ENCODE measurements around the gene JAZF1. TPM values are rescaled to one million over a fixed set of nuclear protein-coding genes. Genes with fewer than 3 reads are reported as not detected.

The JAZF1 gene
- total and polyA plus RNA-seq, 5 donors from 2014 or later = 6.4 to 30.7 (median 7.6) TPM

DNA sequence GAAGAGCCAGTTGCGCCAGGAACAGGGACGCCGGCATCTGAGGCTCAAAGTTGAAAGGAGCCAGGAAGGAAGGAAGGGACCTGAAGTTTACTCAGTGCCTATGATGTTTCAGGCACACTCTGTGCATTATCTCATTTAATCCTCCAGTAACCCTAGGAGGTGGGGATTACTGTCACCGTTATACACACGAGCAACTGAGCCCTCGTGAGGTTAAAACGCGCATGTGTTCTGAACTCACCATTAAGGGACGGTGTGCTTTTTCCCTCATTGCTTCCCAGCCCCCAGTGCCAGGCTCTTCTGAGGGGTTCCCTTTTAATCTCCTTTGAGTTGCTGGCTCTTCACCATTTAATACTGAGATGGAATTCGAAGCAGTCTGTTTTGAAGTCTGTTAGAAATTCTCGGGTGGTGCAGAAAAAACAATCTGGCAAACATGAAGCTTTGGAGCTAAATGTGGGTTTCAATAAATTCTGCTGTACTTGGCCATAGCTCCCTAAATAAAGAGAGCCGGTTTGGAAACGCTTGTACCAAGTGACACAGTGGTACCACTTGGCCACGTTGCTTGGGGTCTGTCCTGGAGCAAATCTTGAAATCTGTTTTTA lies 338.4 kb downstream of the JAZF1 start:
- ATAC-seq (ENCODE audit: low read depth in 2 of 2) (no peak), DNase-seq (no peak)
- H3K36me3 Mint-ChIP-seq = peaks cover 14% of the 10 kb centered on the region
- H3K4me1 Mint-ChIP-seq = peaks cover 5 to 32% (median 25%) of the 10 kb centered on the region in 4 donors
- H3K27ac ChIP-seq (ENCODE audit: insufficient read depth, low read length, poor library complexity, severe bottlenecking) = no peak overlapping the region
- H3K27ac Mint-ChIP-seq = peak overlapping the region in 1 of 3 donors; percentile 41
- H3K27me3 Mint-ChIP-seq = no peaks in the 10 kb centered on the region
- peak overlapping the region in 1 of 4 donors; percentile 10 for H3K4me3 Mint-ChIP-seq
- H3K4me1 ChIP-seq (ENCODE audit: control insufficient read depth, insufficient read depth, low read length, poor library complexity, severe bottlenecking) = peaks cover 16% of the 10 kb centered on the region
- no peaks in the 10 kb centered on the region for H3K9me3 Mint-ChIP-seq
- H3K27me3 ChIP-seq (ENCODE audit: control insufficient read depth, insufficient read depth, low read length) = no peaks in the 10 kb centered on the region
- no peaks in the 10 kb centered on the region for H3K9me3 ChIP-seq (ENCODE audit: control insufficient read depth in 2 of 2, low read length in 2 of 2)
- no peak overlapping the region for H3K4me3 ChIP-seq (ENCODE audit: low read depth, low read length)
- peaks cover 11% of the 10 kb centered on the region for H3K36me3 ChIP-seq (ENCODE audit: control insufficient read depth, insufficient read depth, low read length)

DNA sequence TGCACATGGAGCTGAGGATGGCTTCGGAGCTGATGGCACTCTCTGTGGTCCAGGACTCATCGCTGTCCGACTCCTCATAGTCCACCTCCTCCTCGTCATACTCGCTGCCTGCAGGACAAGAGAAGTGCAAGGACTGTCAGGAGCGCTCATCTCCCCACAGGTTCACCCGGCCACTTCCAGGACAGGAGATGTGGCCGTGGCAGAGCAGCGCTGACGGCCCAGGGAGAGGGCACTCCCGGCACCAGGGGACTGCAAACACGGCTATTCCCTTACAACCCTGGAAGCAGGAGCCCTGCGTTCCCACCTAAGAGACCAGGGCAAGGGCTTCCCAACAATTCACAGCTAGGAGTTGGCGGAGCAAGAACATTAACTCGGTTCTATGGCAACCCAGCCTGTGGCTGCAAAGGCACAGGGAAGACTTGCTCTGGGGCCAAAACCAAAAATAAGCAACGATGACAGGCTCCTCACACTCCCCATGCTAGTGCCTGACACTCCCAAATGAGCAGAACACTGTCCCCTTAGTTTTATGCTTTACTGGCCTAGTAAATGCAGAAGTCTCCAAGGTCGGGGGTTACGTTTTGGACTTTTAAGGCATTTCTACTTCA lies 339.7 kb downstream of the JAZF1 start:
- H3K9me3 Mint-ChIP-seq = no peaks in the 10 kb centered on the region

DNA sequence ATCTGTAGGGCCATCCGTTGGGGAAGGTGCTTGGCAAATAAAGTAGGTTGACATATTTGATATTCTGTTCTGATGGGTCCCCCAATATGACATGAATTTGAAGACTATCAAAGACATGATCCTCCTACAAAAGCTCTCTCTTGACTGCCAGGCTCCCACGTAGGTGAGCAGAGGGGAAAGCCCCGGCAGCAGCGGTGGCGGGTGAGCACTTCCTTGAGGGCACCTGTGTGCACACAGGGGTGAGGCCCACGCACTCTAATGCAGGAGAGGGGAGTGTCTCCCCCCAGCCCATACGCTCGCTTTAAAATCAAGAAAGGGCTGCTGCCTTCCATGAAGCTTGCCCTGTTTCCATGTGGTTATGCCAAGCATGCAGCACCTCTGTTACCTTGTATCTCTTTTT lies 340.3 kb downstream of the JAZF1 start:
- ATAC-seq (ENCODE audit: low read depth in 2 of 2) = peak; percentile 80 to 82
- peak in 2 of 3 donors; percentile 41 to 48 for DNase-seq
- peak overlapping the region; percentile 36 for H3K27ac ChIP-seq (ENCODE audit: insufficient read depth, low read length, poor library complexity, severe bottlenecking)
- H3K4me1 ChIP-seq (ENCODE audit: control insufficient read depth, insufficient read depth, low read length, poor library complexity, severe bottlenecking) = peaks cover 16% of the 10 kb centered on the region
- Mint-ChIP-seq H3K27ac (peak overlapping the region; percentile 48 to 91 (median 84)), H3K4me1 (peaks cover 5 to 32% (median 25%) of the 10 kb centered on the region in 4 donors), H3K9me3 (no peaks in the 10 kb centered on the region), H3K4me3 (peak overlapping the region in 1 of 4 donors; percentile 72), H3K36me3 (peaks cover 14% of the 10 kb centered on the region), H3K27me3 (no peaks in the 10 kb centered on the region)
- no peaks in the 10 kb centered on the region for H3K27me3 ChIP-seq (ENCODE audit: control insufficient read depth, insufficient read depth, low read length)
- H3K36me3 ChIP-seq (ENCODE audit: control insufficient read depth, insufficient read depth, low read length) = peaks cover 12% of the 10 kb centered on the region
- H3K9me3 ChIP-seq (ENCODE audit: control insufficient read depth in 2 of 2, low read length in 2 of 2) = no peaks in the 10 kb centered on the region
- no peak overlapping the region for H3K4me3 ChIP-seq (ENCODE audit: low read depth, low read length)

More for the DNA sequence above, 339.7 kb downstream of the JAZF1 start:
- Mint-ChIP-seq H3K36me3 (peaks cover 14% of the 10 kb centered on the region), H3K27me3 (no peaks in the 10 kb centered on the region), H3K4me1 (peaks cover 5 to 32% (median 25%) of the 10 kb centered on the region in 4 donors), H3K27ac (peak overlapping the region in 1 of 3 donors; percentile 91), H3K4me3 (peak overlapping the region in 2 of 4 donors; percentile 9 to 40)
- Histone ChIP-seq H3K27ac (ENCODE audit: insufficient read depth, low read length, poor library complexity, severe bottlenecking) (no peak overlapping the region), H3K27me3 (ENCODE audit: control insufficient read depth, insufficient read depth, low read length) (no peaks in the 10 kb centered on the region), H3K4me3 (ENCODE audit: low read depth, low read length) (no peak overlapping the region), H3K4me1 (ENCODE audit: control insufficient read depth, insufficient read depth, low read length, poor library complexity, severe bottlenecking) (peaks cover 16% of the 10 kb centered on the region), H3K9me3 (ENCODE audit: control insufficient read depth in 2 of 2, low read length in 2 of 2) (no peaks in the 10 kb centered on the region), H3K36me3 (ENCODE audit: control insufficient read depth, insufficient read depth, low read length) (peaks cover 11% of the 10 kb centered on the region)
- ATAC-seq (ENCODE audit: low read depth in 2 of 2) (no peak), DNase-seq (no peak)

DNA sequence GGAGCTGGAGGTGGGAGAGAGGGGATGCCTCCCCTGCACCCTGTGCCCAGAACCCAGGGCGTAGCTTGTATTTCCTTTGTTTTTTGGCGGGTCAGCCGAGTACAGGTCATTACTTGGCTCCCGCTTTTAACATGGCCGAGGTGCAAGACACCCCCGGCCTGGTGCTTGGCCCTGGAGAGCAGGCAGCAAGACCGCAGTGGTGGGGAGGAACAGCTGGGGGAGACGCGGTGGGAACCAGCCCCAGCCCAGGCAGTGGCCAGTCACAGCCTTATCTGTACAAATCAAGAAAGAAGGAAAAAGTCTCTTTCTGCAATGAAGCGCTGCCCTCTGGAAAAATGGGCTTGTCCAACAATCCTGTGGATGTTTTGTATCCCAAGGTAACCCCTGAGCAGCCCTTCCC lies 341.5 kb downstream of the JAZF1 start:
- Histone ChIP-seq H3K4me3 (ENCODE audit: low read depth, low read length) (no peak overlapping the region), H3K27me3 (ENCODE audit: control insufficient read depth, insufficient read depth, low read length) (no peaks in the 10 kb centered on the region), H3K4me1 (ENCODE audit: control insufficient read depth, insufficient read depth, low read length, poor library complexity, severe bottlenecking) (peaks cover 16% of the 10 kb centered on the region), H3K36me3 (ENCODE audit: control insufficient read depth, insufficient read depth, low read length) (peaks cover 19% of the 10 kb centered on the region), H3K9me3 (ENCODE audit: control insufficient read depth in 2 of 2, low read length in 2 of 2) (no peaks in the 10 kb centered on the region), H3K27ac (ENCODE audit: insufficient read depth, low read length, poor library complexity, severe bottlenecking) (no peak overlapping the region)
- H3K4me1 Mint-ChIP-seq = peaks cover 5 to 32% (median 26%) of the 10 kb centered on the region in 4 donors
- H3K36me3 Mint-ChIP-seq = peaks cover 23% of the 10 kb centered on the region
- H3K27me3 Mint-ChIP-seq = no peaks in the 10 kb centered on the region
- no peak for DNase-seq
- no peaks in the 10 kb centered on the region for H3K9me3 Mint-ChIP-seq
- no peak for ATAC-seq (ENCODE audit: low read depth in 2 of 2)
- no peak overlapping the region for H3K4me3 Mint-ChIP-seq
- H3K27ac Mint-ChIP-seq = peak overlapping the region in 2 of 3 donors; percentile 51 to 91

GRCh38 chr7:27836536-27836935 lies 344.1 kb downstream of the JAZF1 start:
- Mint-ChIP-seq H3K4me1 (peaks cover 5 to 30% (median 21%) of the 10 kb centered on the region in 4 donors), H3K4me3 (no peak overlapping the region), H3K9me3 (no peaks in the 10 kb centered on the region), H3K27ac (peak overlapping the region in 2 of 3 donors; percentile 36 to 89), H3K27me3 (no peaks in the 10 kb centered on the region), H3K36me3 (peaks cover 25% of the 10 kb centered on the region)
- no peaks in the 10 kb centered on the region for H3K27me3 ChIP-seq (ENCODE audit: control insufficient read depth, insufficient read depth, low read length)
- H3K36me3 ChIP-seq (ENCODE audit: control insufficient read depth, insufficient read depth, low read length) = peaks cover 30% of the 10 kb centered on the region
- H3K4me3 ChIP-seq (ENCODE audit: low read depth, low read length) = no peak overlapping the region
- ATAC-seq (ENCODE audit: low read depth in 2 of 2) = no peak
- H3K4me1 ChIP-seq (ENCODE audit: control insufficient read depth, insufficient read depth, low read length, poor library complexity, severe bottlenecking) = peaks cover 16% of the 10 kb centered on the region
- no peak for DNase-seq
- no peaks in the 10 kb centered on the region for H3K9me3 ChIP-seq (ENCODE audit: control insufficient read depth in 2 of 2, low read length in 2 of 2)
- H3K27ac ChIP-seq (ENCODE audit: insufficient read depth, low read length, poor library complexity, severe bottlenecking) = no peak overlapping the region

DNA sequence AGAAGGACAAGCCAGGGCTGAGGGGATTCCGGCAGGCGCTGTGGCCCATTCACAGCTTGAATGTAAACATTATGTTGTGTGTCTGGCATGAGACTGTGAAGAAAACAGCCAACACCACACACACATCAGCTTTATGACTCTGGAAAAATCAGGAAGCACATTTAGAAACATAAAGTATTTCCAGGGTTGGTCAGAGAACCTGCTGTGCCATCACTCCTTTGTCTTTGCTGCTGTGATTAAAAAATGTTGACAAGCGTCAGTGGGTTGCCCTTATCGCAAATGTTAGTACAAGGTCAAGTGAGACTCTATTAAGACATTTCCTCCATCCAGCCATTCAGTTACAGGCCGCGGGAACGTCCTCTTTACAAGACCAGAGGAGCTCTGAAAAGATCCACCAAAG lies 345.2 kb downstream of the JAZF1 start:
- no peak overlapping the region for H3K4me3 Mint-ChIP-seq
- ATAC-seq (ENCODE audit: low read depth in 2 of 2) (no peak), DNase-seq (no peak)
- peaks cover 5 to 20% (median 14%) of the 10 kb centered on the region in 4 donors for H3K4me1 Mint-ChIP-seq
- H3K9me3 Mint-ChIP-seq = no peaks in the 10 kb centered on the region
- H3K27ac Mint-ChIP-seq = no peak overlapping the region
- H3K27me3 Mint-ChIP-seq = no peaks in the 10 kb centered on the region
- H3K36me3 ChIP-seq (ENCODE audit: control insufficient read depth, insufficient read depth, low read length) = peaks cover 30% of the 10 kb centered on the region
- H3K9me3 ChIP-seq (ENCODE audit: control insufficient read depth in 2 of 2, low read length in 2 of 2) = no peaks in the 10 kb centered on the region
- H3K36me3 Mint-ChIP-seq = peaks cover 29% of the 10 kb centered on the region
- H3K27ac ChIP-seq (ENCODE audit: insufficient read depth, low read length, poor library complexity, severe bottlenecking) = no peak overlapping the region
- H3K27me3 ChIP-seq (ENCODE audit: control insufficient read depth, insufficient read depth, low read length) = no peaks in the 10 kb centered on the region
- no peak overlapping the region for H3K4me3 ChIP-seq (ENCODE audit: low read depth, low read length)
- peaks cover 7% of the 10 kb centered on the region for H3K4me1 ChIP-seq (ENCODE audit: control insufficient read depth, insufficient read depth, low read length, poor library complexity, severe bottlenecking)

DNA sequence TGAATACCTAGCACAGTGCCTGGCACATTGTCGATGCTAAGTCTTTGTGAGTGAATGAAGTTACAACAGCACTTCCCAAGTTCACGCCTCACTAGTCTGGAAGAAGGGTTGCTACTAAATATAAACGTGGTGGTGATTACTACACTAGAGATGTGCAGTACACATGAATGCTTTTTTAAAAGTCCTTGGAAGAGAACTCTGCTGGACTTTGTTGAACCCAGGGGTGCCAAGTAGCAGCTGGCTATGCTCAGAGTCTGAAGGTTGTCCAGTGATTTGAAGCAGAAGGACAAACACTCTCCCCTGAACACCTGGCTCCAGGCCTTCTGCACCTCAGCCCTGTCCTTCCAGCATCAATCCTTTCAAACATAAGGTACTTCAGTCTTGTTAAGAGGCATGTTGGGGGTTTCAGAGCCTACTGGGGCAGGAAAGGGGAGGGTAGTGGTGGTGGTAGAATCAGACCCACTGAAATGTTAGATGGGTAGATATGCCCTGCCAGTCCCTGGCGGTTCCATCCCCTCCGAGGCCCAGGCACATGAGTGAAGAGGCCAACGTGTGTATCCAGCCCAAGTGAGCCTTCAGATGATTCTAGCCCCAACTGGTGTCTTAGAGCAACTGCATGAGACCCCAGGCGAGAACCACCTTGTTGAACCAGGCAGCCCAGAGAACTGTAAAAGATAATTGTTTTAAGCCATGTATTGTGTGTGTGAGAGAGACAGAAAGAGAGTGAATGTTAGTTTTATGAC lies 346.2 kb downstream of the JAZF1 start:
- Mint-ChIP-seq H3K4me1 (peaks cover 5 to 14% (median 10%) of the 10 kb centered on the region in 4 donors), H3K9me3 (no peaks in the 10 kb centered on the region), H3K27me3 (no peaks in the 10 kb centered on the region), H3K4me3 (peak overlapping the region in 1 of 4 donors; percentile 12), H3K36me3 (peaks cover 29% of the 10 kb centered on the region), H3K27ac (peak overlapping the region in 2 of 3 donors; percentile 6 to 29)
- H3K27ac ChIP-seq (ENCODE audit: insufficient read depth, low read length, poor library complexity, severe bottlenecking) = no peak overlapping the region
- H3K36me3 ChIP-seq (ENCODE audit: control insufficient read depth, insufficient read depth, low read length) = peaks cover 30% of the 10 kb centered on the region
- no peaks in the 10 kb centered on the region for H3K27me3 ChIP-seq (ENCODE audit: control insufficient read depth, insufficient read depth, low read length)
- no peak for ATAC-seq (ENCODE audit: low read depth in 2 of 2)
- no peaks in the 10 kb centered on the region for H3K4me1 ChIP-seq (ENCODE audit: control insufficient read depth, insufficient read depth, low read length, poor library complexity, severe bottlenecking)
- no peaks in the 10 kb centered on the region for H3K9me3 ChIP-seq (ENCODE audit: control insufficient read depth in 2 of 2, low read length in 2 of 2)
- no peak overlapping the region for H3K4me3 ChIP-seq (ENCODE audit: low read depth, low read length)
- no peak for DNase-seq

All from CD4-positive, CD25-positive, alpha-beta regulatory T cell (primary cell).